Pons (tissue), 1 donor: Measurements from ENCODE around the gene EEFSEC.
A peak's percentile ranks its signal among the peaks of the same experiment; 100 is the strongest.

Experiments
- DNase-seq: peaks from one replicate; pipeline ENCODE4 v3.0.0-alpha.2; 2016; ENCODE audit warnings: low spot score

Gene EEFSEC

GRCh38 chr3:128153156-128154041 is at the start of gene EEFSEC:
TSS of gene EEFSEC (plus strand) at chr3:128153481. CDS start at chr3:128153508, 27 bp downstream.
- DNase-seq, result peak; percentile 57

GRCh38 chr3:128107834-128108233 is 45.4 kb upstream of the EEFSEC start:
- no peak for DNase-seq

GRCh38 chr3:128111147-128111546 is 42.1 kb upstream of the EEFSEC start:
- no peak for DNase-seq

GRCh38 chr3:128112357-128112968 is 40.8 kb upstream of the EEFSEC start:
- DNase-seq, result no peak

- DNase-seq, result no peak
Observed at GRCh38 chr3:128113817-128114794, 39.2 kb upstream of the EEFSEC start.

- no peak for DNase-seq
Observed at GRCh38 chr3:128122013-128122412, 31.3 kb upstream of the EEFSEC start.

GRCh38 chr3:128123156-128123537 is 30.1 kb upstream of the EEFSEC start:
- no peak for DNase-seq

- DNase-seq, result peak; percentile 96
Observed at GRCh38 chr3:128123538-128124368, 29.5 kb upstream of the EEFSEC start, which contains the start of gene RUVBL1. TSS of gene RUVBL1 (minus strand) at chr3:128123812. CDS start at chr3:128123724, 88 bp downstream.

GRCh38 chr3:128127236-128127635 is 26.0 kb upstream of the EEFSEC start:
- no peak for DNase-seq

- DNase-seq, result no peak
Observed at GRCh38 chr3:128128251-128128650, 25.0 kb upstream of the EEFSEC start.

- no peak for DNase-seq
Observed at GRCh38 chr3:128131897-128132646, 21.2 kb upstream of the EEFSEC start.

- DNase-seq, result peak; percentile 28
Observed at GRCh38 chr3:128133273-128133883, 19.9 kb upstream of the EEFSEC start.

- no peak for DNase-seq
Observed at GRCh38 chr3:128143496-128143895, 9.8 kb upstream of the EEFSEC start.

- no peak for DNase-seq
Observed at GRCh38 chr3:128144512-128145187, 8.6 kb upstream of the EEFSEC start.

- peak; percentile 79 for DNase-seq
Observed at GRCh38 chr3:128145279-128145678, 8.0 kb upstream of the EEFSEC start.

GRCh38 chr3:128146201-128146600 is 7.1 kb upstream of the EEFSEC start:
- no peak for DNase-seq

GRCh38 chr3:128149650-128150049 is 3.6 kb upstream of the EEFSEC start:
- DNase-seq, result peak; percentile 43

GRCh38 chr3:128151758-128152274 is 1.5 kb upstream of the EEFSEC start:
- no peak for DNase-seq
